ENCODE data around the gene CAT. TPM values are rescaled to one million over a fixed set of nuclear protein-coding genes. Genes with fewer than 3 reads are reported as not detected.

CAT gene
- total RNA-seq, 4 donors from 2014 or later, result 429 to 486 (median 458) TPM

DNA sequence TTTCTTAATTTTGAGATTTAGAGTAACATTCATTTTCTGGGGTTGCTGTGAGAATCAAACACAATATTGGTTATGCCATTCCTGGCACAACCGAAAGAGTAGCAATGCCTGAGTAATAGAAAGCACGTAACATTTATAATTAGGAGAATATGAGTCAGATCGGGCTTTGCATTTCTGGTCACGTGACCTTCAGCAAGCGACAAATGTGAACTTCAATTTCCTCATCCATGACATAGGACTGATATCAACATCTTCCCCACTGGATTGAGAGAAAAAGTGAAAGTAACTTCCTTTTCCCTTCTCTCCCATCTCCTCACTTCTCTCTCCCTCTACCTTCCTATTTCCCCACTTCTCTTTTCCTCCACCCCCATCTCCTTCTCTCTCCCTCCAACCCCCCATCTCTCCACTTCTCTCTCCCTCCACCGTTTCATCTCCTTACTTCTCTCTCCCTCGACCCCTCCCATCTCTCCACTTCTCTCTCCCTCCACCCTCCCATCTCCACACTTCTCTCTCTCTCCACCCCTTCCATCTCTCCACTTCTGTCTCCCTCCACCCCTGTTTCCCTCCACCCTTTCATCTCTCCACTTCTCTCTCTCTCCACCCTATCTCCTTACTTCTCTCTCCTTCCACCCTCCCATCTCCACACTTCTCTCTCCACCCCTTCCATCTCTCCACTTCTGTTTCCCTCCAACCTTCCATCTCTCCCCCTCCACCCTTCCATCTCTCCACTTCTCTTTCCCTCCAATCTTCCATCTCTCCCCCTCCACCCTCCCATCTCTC lies 33.5 kb upstream of the CAT start:
- TF ChIP-seq, protein P1, sequence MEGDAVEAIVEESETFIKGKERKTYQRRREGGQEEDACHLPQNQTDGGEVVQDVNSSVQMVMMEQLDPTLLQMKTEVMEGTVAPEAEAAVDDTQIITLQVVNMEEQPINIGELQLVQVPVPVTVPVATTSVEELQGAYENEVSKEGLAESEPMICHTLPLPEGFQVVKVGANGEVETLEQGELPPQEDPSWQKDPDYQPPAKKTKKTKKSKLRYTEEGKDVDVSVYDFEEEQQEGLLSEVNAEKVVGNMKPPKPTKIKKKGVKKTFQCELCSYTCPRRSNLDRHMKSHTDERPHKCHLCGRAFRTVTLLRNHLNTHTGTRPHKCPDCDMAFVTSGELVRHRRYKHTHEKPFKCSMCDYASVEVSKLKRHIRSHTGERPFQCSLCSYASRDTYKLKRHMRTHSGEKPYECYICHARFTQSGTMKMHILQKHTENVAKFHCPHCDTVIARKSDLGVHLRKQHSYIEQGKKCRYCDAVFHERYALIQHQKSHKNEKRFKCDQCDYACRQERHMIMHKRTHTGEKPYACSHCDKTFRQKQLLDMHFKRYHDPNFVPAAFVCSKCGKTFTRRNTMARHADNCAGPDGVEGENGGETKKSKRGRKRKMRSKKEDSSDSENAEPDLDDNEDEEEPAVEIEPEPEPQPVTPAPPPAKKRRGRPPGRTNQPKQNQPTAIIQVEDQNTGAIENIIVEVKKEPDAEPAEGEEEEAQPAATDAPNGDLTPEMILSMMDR (IDR thresholded peaks at IDR 0.05; ENCODE audit: low read depth), result no peak

DNA sequence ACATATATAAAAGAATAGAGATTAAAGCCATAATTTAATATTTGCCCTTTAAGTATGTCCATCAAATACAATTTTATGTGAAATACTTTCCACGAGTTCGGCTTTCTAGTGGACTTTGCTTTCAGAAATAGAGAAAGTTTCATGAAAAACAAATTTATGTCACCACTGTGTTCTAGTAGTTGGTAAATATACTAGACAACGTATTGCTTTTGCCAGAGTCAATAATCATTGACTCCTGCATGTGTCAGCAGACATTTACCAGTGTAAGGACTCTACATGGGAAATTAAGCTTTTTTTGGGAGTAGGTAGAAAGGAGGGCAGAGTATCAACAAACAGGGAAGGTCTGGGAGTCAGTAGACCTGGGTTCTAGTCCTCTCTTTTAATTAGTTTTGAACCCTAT lies 32.3 kb upstream of the CAT start:
- TF ChIP-seq, protein P1 (IDR thresholded peaks at IDR 0.05; ENCODE audit: low read depth), result no peak

DNA sequence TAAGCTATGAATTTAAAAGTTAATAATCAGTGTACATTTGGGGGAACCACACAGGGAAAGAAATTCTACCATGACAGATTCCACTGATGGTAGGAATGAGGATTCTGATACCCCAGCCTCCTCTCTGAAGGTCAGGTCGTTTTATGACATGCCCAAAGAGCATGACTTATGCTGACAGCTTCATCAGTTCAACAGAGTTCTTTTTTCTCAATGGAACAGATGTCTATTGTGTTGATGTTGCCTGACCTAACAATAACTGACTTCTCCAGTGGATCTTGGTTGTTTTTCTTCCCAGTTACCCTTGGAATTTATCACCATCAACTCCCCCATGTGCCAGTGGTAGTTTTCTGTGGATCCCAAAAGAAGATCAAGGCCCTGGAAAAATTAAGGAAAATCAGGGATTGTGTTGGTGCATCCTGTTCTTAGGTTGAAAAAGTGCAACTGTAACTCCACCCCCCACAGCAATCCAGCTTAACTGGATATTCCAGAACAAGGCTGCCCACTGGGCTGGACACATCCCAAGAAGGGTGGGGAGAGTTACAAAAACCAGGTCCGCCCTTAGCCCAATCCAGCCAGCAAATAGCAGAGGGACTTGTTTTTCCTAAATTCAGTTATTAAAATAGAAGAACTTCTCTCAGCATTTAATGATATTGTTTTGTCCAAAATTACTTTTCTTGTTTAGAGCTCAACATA lies 31.5 kb upstream of the CAT start:
- TF ChIP-seq, protein P1 (IDR thresholded peaks at IDR 0.05; ENCODE audit: low read depth), result no peak

DNA sequence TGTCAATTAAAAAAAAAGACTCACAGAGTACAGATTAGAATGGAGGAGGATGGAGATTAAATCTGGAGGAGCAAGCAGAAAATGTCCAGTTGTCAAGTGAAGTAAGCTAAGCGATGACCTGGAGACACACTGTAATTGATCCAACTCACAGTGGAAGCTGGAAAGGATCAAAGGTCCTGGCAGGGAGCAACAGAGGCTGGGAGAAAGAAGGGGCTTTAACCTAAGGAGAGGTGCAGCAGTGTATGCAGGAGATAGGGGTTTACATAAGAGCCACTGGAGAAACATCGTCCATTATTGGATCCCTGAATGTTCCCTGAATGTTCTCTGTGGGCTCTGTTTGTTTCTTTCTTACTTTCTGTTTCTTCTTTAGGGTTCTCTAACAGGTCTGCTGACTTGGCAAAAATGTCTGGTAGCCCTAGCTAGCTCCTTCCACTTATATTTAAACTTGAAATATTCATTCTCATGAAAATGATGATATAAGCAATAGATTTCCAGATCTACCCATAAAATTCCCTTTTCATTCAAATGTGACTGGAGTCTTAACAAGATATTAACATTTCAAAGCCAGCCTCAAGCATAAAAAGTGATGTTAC lies 30.1 kb upstream of the CAT start:
- TF ChIP-seq, protein P1 (IDR thresholded peaks at IDR 0.05; ENCODE audit: low read depth), result no peak

DNA sequence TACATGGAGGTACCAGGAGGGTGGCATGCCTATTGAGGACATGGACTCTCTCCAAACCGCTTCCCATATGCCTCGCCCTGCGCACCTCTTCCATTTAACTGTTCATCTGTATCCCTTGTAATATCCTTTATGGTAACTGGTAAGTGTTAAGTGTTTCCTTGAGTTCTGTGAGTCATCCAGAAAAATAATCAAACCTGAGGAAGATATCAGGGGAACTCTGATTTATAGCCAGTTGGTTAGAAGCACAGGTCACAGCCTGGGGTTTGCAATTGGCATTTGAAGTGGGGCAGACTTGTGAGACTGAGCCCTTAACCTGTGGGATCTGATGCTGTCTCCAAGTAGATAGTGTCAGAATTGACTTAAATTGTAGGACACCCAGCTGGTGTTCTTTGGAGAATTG lies 27.6 kb upstream of the CAT start:
- TF ChIP-seq, protein P1 (IDR thresholded peaks at IDR 0.05; ENCODE audit: low read depth), result no peak

DNA sequence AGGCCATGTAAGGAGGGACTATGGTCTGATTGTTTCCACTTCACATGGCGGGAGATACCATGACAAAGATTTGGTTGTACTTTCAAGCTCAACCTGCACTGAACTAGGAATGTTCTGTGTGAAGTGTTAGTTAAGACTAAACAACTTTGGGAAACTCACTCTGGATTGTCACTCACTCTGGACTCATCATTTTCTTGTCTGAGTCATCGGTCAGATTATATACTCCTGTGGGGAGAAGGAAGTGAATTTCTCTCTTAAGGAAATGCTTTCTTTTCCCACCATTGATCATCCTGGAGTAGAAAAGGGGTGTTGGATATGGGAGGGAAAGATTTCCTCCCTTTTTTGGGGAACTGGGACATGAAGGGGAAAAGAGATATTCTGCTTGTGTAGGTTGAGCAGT lies 26.9 kb upstream of the CAT start:
- TF ChIP-seq, protein P1 (IDR thresholded peaks at IDR 0.05; ENCODE audit: low read depth), result no peak

DNA sequence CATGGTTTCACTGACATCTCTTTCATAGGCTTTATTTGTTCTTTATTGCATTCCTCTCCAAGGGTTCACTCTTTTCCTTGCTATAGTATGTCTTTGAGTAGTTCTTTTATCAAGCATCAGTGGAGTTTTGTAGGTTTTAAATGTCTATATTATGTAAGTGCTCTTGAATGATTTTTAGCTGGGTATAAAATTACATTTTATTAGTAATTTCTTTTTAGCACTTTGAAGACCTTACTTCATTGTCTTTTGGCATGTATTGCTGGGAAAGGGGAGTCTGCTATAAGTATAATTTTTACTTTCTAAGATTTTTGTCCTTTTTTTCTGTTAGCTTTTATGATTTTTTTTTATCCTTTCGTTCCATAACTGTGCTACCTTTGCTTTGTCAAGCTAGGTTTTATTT lies 25.5 kb upstream of the CAT start:
- TF ChIP-seq, protein P1 (IDR thresholded peaks at IDR 0.05; ENCODE audit: low read depth), result no peak
